ENCODE results near the gene CENPP.
A peak's percentile ranks its signal among the peaks of the same experiment; 100 is the strongest.
"Not testable (repeated sequence)": the region's sequence is repeated elsewhere in the genome, so short reads cannot be mapped to it uniquely, and the experiment has no call there.

CENPP gene

GRCh38 chr9:92616199-92616641 lies 290.5 kb downstream of the CENPP start:
- DNase-seq (ENCODE audit: low read depth), result no peak

DNA sequence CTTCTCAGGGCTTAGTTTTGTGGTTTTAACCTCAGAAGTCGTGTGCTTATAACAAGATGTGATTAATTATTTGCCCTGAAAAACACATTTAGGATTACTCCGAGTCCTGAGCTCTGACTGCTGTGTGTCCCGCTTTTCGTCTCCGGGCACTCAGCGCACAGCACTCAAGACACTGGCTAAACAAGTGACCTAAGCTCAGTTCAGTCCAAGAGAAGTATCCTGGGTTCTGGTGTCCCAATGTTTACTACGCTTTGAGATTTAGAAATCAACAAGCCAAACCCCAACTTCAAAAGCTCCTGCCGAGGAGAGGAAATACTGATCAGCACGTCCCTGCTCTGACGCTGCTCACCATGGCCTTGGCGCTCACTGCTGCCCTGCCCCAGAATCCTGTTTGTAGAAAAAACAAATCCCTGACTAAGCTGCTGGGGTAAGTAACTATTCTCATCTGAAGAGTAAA lies 290.9 kb downstream of the CENPP start:
- no peak for DNase-seq (ENCODE audit: low read depth)

GRCh38 chr9:92617195-92617813 lies 291.6 kb downstream of the CENPP start:
- DNase-seq (ENCODE audit: low read depth), result no peak

DNA sequence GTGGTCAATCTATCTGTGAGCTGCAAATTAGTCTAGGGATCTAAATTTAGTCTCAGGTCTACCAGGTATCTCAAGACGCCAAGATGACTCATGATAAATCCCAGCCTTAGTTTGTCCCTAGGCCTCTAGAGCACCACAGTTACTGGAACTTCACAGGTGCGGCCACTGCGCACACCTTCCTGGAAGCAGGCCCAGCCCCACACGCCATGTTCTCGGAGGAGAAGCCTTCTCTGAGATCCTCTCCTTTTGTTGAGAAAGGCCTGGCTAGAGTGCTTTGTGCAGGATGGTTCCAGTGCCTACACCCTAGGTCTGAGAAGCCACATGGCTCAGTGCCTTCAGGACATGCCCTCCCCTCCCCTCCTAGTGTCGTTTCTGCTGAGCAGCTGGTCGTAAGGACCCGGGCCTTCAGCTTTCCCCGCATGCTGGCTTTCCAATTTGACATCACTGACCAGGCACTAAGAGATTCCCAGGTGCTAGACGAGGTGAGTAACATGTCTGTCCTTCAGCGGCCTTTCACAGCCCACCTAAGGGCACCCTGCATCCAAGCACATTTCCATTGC lies 292.3 kb downstream of the CENPP start:
- no peak for DNase-seq (ENCODE audit: low read depth)

DNA sequence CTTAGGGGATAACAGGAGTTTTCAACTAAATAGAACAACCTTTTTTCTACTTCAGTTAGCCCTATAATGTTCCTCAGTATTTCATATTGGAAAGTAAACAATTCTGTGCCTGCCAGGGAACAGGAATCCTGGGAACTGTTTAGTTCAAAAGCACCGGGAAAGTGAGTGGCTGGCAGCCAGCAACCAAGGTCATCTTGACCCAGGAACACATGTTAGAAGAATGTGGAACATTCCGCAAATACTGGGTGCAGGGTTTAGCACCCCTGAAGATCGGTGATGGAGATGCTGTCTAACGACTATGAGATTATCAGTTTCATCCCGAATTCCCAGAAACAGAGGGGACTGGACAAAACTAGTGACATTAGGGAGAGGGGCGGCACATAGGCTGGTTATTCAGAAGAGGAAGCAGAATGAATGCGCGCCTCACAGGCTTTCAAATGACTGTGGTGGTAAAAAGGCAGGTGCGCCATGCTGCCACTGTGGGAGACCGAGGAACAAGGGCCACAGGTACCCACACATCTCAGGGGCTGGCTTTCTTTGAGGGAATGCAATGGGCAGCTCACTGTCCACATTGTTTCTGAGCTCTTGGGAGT lies 293.0 kb downstream of the CENPP start:
- no peak for DNase-seq (ENCODE audit: low read depth)

DNA sequence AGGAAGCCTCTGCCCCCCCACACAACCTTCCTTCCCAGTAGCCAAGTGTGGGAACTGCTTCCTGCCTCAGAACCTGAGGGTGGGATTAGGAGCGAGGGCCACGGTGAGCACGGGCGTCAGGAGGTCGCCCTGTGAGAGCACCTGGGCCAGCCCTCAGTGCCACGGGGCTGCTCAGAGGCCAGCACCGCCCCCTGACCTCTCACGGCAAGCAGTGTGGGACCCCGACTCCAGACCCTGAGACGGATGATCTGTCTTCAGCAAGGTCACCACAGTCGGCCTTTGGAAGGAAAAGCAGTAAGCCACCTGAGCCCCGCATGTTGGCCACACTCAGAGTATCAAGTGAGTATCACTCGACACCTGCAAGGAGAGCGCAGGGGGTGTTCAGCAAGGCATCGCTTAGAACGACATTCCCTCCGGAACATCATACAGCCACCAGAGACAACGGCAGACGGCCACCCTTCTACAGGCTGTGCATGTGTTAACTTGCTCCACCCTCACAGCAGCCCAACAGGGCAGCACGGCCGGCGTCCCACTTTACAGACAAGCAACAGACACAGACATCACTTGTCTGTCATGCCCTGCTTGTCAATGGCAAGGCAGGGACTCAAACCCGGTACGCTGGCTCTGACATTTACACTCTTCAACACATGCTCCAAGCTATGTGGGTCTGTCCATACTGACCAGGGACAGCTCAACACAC lies 294.0 kb downstream of the CENPP start:
- DNase-seq (ENCODE audit: low read depth), result no peak

DNA sequence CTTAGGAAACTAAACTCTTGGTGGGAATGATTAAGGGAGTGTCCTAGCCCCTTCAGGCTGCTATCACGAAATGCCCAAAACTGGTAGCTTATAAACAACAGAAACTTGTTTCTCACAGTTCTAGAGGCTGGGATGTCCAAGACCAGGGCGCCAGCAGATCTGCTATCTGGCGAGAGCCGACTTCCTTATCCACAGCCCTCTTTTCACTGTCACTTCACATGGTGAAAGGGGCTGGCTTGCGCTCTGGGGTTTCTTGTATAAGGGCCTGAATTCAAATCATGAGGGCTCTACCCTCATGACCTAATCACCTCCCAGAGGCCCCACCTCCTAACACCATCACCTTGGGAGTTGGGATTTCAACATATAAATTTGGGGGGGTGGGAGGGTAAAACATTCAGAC lies 295.1 kb downstream of the CENPP start:
- DNase-seq (ENCODE audit: low read depth), result no peak

DNA sequence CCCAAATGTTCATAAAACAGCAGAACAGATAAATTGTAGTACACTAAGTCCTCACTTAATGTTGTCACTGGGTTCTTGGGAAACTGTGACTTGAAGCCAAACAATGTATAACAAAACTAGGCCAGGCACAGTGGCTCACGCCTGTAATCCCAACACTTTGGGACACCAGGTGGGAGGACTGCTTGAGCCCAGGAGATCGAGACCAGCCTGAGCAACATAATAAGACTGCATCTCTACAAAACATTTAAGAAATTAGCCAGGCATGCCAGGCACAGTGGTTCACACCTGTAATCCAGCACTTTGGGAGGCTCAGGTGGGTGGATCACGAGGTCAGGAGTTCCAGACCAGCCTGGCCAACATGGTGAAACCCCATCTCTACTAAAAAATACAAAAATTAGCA lies 298.2 kb downstream of the CENPP start:
- DNase-seq (ENCODE audit: low read depth), result not testable (repeated sequence)

DNA sequence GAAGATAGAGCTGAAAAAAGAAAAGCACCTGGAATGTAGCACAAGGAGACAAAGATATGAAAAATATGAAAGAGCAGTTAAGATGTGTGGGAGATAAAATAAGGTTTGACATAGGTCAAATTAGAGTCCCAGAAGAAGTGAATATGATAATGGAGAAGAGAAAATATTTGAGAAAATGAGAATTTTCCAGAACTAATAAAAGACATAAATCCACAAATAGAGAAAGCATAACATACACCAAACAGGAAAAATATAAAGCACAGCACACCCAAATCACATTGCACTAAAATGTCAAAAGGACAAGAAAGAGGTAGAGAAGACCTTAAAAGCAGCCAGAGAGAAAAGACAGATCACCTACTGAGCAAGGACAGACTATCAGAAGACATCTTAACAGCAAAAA lies 300.7 kb downstream of the CENPP start:
- no peak for DNase-seq (ENCODE audit: low read depth)

DNA sequence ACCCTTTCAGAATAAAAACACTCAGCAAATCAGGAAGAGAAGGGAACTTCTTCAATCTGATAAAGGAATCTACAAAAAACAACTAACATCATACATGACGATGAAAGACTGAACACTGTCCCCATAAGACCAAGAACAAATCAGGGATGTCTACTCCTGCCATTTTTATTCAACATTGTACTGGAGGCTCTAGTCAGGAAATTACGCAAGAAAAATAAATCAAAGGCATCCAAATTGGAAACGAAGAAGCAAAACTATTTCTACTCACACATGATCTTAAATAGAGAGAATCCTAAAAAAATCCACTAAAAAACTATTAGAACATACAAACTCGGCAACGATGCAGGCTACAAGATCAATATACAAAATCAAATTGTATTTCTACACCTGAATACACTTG lies 301.9 kb downstream of the CENPP start:
- no peak for DNase-seq (ENCODE audit: low read depth)

GRCh38 chr9:92631452-92632343 lies 305.9 kb downstream of the CENPP start:
- no peak for DNase-seq (ENCODE audit: low read depth)

GRCh38 chr9:92632641-92633040 lies 306.9 kb downstream of the CENPP start:
- no peak for DNase-seq (ENCODE audit: low read depth)

- DNase-seq (ENCODE audit: low read depth), result no peak
These were observed 308.0 kb downstream of the CENPP start for GRCh38 chr9:92633614-92634278.

GRCh38 chr9:92634712-92635605 lies 309.2 kb downstream of the CENPP start:
- peak; percentile 38 for DNase-seq (ENCODE audit: low read depth)

DNA sequence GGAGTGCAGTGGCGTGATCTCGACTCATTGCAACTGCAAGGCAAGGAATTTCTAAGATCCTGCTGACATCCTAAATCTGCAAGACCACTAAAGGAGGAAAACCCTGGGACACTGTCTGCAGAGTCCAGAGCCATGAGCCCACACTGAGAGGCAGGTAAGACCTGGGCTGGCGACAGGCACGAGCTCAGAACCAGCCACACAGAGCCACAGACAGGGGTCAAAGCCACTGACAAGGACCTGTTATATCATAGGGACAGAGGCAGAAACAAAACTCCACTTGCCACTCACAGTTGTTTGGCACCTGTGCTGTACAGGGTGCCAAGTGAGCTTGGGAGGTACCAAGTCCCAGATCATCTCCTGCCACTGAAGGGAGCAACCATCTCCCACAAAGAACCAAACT lies 310.0 kb downstream of the CENPP start:
- DNase-seq (ENCODE audit: low read depth), result no peak

GRCh38 chr9:92636627-92637026 lies 310.9 kb downstream of the CENPP start:
- no peak for DNase-seq (ENCODE audit: low read depth)

- DNase-seq (ENCODE audit: low read depth), result no peak
These were observed 311.6 kb downstream of the CENPP start for GRCh38 chr9:92637326-92637725.

DNA sequence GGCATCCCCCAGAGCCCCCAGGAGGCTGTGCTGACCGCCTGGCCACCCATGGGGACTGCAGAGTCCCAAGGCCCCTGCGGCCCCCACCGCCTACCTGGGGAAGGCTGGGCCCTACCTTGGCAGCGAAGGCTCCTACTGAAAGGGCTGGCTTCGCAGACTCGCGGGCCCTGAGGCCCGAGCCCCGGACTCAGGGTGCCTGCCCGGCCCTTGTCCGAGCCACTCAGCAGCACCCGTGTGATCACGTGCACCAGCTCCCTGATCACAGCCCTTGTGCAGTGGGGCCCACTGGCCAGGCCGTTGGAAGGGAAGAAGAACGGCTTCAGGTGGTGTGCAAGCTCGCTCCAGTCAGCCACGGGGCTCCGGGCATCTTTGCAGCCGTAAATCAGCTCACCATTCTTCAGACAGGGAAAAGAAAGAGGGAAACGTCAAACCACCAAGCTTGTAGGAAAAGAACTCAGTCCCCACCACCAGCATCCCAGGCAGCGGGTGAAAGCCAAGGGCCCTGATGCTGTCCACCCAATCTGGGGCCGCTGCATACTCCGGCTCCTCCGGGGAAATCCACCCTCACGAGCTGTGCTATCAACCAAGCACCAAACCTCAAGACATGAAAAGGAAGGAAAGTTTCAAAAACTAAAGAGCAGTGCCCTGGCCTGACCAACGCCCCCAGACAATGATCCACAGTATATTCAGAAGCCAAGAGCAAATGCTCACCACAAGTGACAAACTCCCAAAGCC lies 312.3 kb downstream of the CENPP start:
- no peak for DNase-seq (ENCODE audit: low read depth)

DNA sequence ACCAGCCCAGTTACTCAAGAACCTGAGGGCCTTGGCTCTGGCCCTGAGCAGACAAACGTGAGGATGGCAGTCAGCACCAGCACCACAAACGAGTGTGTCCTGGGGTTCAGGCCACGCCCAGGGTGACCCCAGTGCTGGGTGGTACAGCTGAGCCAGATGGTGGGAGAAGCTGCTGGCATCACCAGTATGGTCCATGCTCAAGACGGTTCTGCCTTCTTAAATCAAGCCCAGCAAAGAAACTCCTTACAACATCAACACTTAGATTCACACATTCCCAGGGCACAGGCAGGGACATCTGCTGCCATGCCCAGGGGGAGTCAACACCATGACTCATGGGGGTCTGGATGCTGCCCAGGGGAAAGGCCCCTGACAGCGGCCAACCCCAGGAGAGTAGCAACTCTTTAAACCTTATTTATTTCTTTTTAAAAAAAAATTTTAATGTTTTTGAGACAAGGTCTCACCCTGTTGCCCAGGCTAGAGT lies 312.9 kb downstream of the CENPP start:
- DNase-seq (ENCODE audit: low read depth), result no peak

GRCh38 chr9:92639124-92639523 lies 313.4 kb downstream of the CENPP start:
- no peak for DNase-seq (ENCODE audit: low read depth)

Measured in stimulated activated CD8-positive, alpha-beta memory T cell treated with anti-CD3 and anti-CD28 coated beads, Interleukin-15, amount 100 ng/mL, for 1 hour (primary cell).